HG02852 (cell line): ENCODE data around the gene ILF3.
A peak's percentile ranks its signal among the peaks of the same experiment; 100 is the strongest.

Source experiments
- ATAC-seq: cut with Tn5 transposase; IDR thresholded peaks from one replicate; pipeline ENCODE4 v1.9.1; 2021; ENCODE audit warnings: mild to moderate bottlenecking, moderate library complexity; ENCODE audit not compliant: unreplicated experiment

The ILF3 gene

GRCh38 chr19:10694706-10695307, 40.7 kb downstream of the ILF3 start:
- ATAC-seq, result no peak

GRCh38 chr19:10695401-10696398, 41.6 kb downstream of the ILF3 start:
- peak; percentile 81 for ATAC-seq

GRCh38 chr19:10699650-10700335, 45.6 kb downstream of the ILF3 start:
- ATAC-seq, result no peak

- ATAC-seq, result peak; percentile 20
Observed at GRCh38 chr19:10701955-10702525, 47.9 kb downstream of the ILF3 start.

- no peak for ATAC-seq
Observed at GRCh38 chr19:10706990-10707389, 52.8 kb downstream of the ILF3 start.

- ATAC-seq, result no peak
Observed at GRCh38 chr19:10707440-10707839, 53.3 kb downstream of the ILF3 start.

- ATAC-seq, result no peak
Observed at GRCh38 chr19:10708291-10708690, 54.1 kb downstream of the ILF3 start.

GRCh38 chr19:10712045-10712444, 57.9 kb downstream of the ILF3 start:
- ATAC-seq, result no peak

GRCh38 chr19:10712754-10713153, 58.6 kb downstream of the ILF3 start:
- no peak for ATAC-seq

- ATAC-seq, result no peak
Observed at GRCh38 chr19:10713317-10713716, 59.2 kb downstream of the ILF3 start.

- no peak for ATAC-seq
Observed at GRCh38 chr19:10717054-10717355, 62.9 kb downstream of the ILF3 start.

GRCh38 chr19:10717356-10718204, 63.4 kb downstream of the ILF3 start, which contains the start of gene DNM2:
Gene DNM2, plus strand, starts transcription at chr19:10718079. Its CDS starts 164 bp downstream, at chr19:10718243.
- ATAC-seq, result peak; percentile 83

- ATAC-seq, result peak; percentile 23
Observed at GRCh38 chr19:10718205-10719196, 64.4 kb downstream of the ILF3 start.

- no peak for ATAC-seq
Observed at GRCh38 chr19:10719466-10719961, 65.4 kb downstream of the ILF3 start.

- ATAC-seq, result no peak
Observed at GRCh38 chr19:10720607-10721125, 66.5 kb downstream of the ILF3 start.

GRCh38 chr19:10723591-10723990, 69.4 kb downstream of the ILF3 start:
- ATAC-seq, result no peak

- no peak for ATAC-seq
Observed at GRCh38 chr19:10724573-10725071, 70.5 kb downstream of the ILF3 start.

- no peak for ATAC-seq
Observed at GRCh38 chr19:10725415-10725814, 71.3 kb downstream of the ILF3 start.
